Activated T-helper 17 cell treated with anti-CD3 and anti-CD28 coated beads, Interleukin-2, amount 50 U/mL, for 72 hours (primary cell): ENCODE measurements around the gene PMM1. TPM values are rescaled to one million over a fixed set of nuclear protein-coding genes. Genes with fewer than 3 reads are reported as not detected.

Source experiments
- ATAC-seq: fragments of 150-1000 bp; cut with Tn5 transposase; replicated peaks from 2 replicates; pipeline ENCODE4 v1.10.0; 2021; ENCODE audit warnings: mild to moderate bottlenecking, moderate library complexity
- H3K27ac Mint-ChIP-seq: one replicate; pipeline ENCODE4 v1.8.0; 2022; ENCODE audit warnings: mixed read lengths
- H3K27me3 Mint-ChIP-seq: one replicate; pipeline ENCODE4 v1.8.0; 2022; ENCODE audit warnings: mixed read lengths
- H3K36me3 Mint-ChIP-seq: one replicate; pipeline ENCODE4 v1.8.0; 2022; ENCODE audit warnings: low read depth, mild to moderate bottlenecking, mixed read lengths
- H3K4me1 Mint-ChIP-seq: one replicate; pipeline ENCODE4 v1.8.0; 2022; ENCODE audit warnings: mixed read lengths
- H3K4me3 Mint-ChIP-seq: one replicate; pipeline ENCODE4 v1.8.0; 2022; ENCODE audit warnings: mild to moderate bottlenecking, mixed read lengths
- H3K9me3 Mint-ChIP-seq: one replicate; pipeline ENCODE4 v1.8.0; 2022; ENCODE audit warnings: mixed read lengths
- total RNA-seq, 2 donors: library from RNA; stranded (reverse); gene quantifications; one replicate each; pipeline ENCODE4 v1.2.3, GENCODE V29; 2022

PMM1 gene
- total RNA-seq, 2 donors from 2014 or later, result 41.0 to 54.7 TPM

DNA sequence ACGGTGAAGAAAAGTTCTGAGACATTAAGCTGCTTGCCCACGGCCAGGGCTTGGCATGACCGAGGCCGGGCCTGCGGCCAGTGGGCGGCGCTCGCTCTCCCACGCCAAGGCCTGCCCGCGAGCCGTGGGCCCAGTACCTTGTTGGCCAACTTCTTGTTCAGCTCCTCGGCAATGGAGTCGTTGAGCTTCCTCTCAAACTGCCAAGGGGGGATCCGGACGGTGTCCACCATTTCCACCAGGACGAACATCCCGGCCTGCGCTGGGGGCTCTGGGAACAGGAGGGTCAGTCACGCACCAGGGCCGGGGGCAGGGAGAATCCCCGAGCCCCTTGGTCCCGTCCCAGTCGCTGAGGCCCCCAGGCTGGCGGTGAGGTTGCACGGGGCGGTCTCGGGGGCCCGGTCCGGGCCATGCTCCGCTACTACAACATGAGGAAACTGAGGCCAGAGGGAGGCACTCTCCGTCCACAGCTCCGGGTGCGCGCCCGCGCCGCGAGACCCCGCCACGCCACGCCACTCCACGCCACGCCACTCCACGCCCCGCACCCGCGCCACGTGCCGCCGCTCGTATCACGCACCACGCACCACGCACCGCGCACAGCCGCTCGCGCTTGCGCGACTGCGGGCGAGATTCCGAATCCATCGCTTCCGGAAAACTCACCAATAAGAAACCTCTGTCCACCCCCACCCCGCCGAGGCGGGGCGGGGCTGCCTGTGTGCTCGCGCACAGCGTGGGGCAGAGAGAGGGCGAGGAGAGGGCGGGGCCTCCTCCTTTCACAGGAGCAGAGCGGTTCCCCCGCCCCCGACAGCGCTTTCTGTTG is 45.6 kb downstream of the PMM1 start, which contains the start of gene POLR3H:
TSS of gene POLR3H (minus strand) at position 617 of the 817 bp plus-strand sequence. CDS start at position 248, 369 bp downstream.
- Mint-ChIP-seq H3K4me3 (peak within 1 kb of the TSS; percentile 98), H3K27ac (peak within 1 kb of the TSS; percentile 82), H3K9me3 (no peaks in the 10 kb centered on the region), H3K27me3 (no peaks in the 10 kb centered on the region), H3K36me3 (peaks cover 35% of the 10 kb centered on the region), H3K4me1 (peaks cover 29% of the 10 kb centered on the region)
- peak; percentile 99 for ATAC-seq

DNA sequence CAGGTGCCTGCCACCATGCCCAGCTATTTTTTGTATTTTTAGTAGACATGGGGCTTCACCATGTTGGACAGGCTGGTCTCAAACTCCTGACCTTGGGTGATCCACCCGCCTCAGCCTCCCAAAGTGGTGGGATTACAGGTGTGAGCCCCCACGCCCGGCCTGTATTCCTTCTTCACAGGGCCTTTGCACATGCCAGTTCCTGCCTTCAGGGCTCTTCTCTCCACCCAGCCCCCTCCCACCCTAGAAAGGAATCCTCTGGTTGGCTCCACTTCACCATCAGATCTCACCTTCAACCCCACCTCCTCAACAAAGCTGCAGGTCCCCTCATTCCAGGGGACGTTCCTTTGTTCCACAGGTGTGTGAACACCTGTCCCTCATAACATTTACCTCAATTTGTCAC is 47.4 kb downstream of the PMM1 start:
- peak overlapping the region; percentile 98 for H3K4me3 Mint-ChIP-seq
- peak overlapping the region; percentile 82 for H3K27ac Mint-ChIP-seq
- H3K4me1 Mint-ChIP-seq, result peaks cover 29% of the 10 kb centered on the region
- H3K9me3 Mint-ChIP-seq, result no peaks in the 10 kb centered on the region
- ATAC-seq, result no peak
- H3K36me3 Mint-ChIP-seq, result peaks cover 50% of the 10 kb centered on the region
- no peaks in the 10 kb centered on the region for H3K27me3 Mint-ChIP-seq

DNA sequence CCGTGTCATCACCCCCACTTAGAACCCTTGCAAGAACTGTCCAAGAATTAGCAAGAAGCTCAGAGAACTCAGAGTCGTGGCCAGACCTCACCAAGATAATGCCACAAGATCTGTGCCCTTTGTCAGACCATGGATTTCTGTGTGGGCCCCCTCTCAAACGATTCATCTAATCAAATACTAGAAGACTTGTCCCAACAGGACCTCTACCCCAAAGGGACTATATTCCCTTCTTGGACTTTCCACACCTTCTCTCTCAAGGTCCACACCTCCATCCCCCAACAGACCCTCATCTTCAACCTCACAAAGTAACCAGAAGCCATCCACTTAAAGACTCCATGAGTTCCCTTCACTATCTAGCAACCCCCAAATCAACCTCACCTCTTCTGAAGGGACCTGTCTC is 48.2 kb downstream of the PMM1 start:
- H3K27ac Mint-ChIP-seq, result peak overlapping the region; percentile 82
- H3K36me3 Mint-ChIP-seq, result peaks cover 54% of the 10 kb centered on the region
- peaks cover 29% of the 10 kb centered on the region for H3K4me1 Mint-ChIP-seq
- ATAC-seq, result no peak
- H3K9me3 Mint-ChIP-seq, result no peaks in the 10 kb centered on the region
- H3K4me3 Mint-ChIP-seq, result peak overlapping the region; percentile 98
- no peaks in the 10 kb centered on the region for H3K27me3 Mint-ChIP-seq

DNA sequence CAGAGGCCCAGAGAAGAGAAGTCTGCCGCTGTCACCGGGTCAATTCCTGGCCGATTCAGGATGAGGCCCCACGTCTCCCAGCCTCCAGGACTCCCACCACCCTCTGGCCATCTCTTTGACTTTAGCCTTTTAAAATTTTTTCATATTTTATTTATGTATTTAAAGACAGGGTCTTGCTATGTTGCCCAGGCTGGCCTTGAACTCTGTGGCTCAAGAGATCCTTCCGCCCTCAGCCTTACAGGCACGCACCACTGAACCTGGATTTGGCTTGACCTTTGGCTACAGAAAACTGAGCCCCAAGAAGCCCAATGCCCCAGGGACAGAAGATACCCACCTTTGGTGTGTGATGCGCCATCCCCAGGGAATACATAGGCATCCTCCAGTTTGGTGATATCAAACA is 49.3 kb downstream of the PMM1 start:
- H3K9me3 Mint-ChIP-seq, result no peaks in the 10 kb centered on the region
- no peak overlapping the region for H3K4me3 Mint-ChIP-seq
- peaks cover 56% of the 10 kb centered on the region for H3K36me3 Mint-ChIP-seq
- peak overlapping the region; percentile 82 for H3K27ac Mint-ChIP-seq
- ATAC-seq, result no peak
- H3K27me3 Mint-ChIP-seq, result no peaks in the 10 kb centered on the region
- peaks cover 29% of the 10 kb centered on the region for H3K4me1 Mint-ChIP-seq

DNA sequence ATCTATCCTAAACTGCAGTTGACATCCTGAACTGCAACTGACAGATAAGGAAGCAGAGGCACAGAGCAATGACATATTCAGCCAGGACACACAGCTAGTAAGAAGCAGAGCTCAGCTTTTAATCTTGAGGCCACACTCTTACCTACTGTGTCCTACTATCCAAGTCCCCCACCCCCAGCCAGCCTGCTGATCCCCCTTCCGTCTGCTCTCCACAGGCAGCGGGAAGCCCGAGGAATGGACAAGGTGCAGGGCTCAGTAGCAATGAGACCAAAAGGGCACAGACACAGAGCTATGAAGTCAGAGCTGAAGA is 49.7 kb downstream of the PMM1 start:
- Mint-ChIP-seq H3K4me3 (no peak overlapping the region), H3K36me3 (peaks cover 60% of the 10 kb centered on the region), H3K27ac (peak overlapping the region; percentile 82), H3K4me1 (peaks cover 25% of the 10 kb centered on the region), H3K9me3 (no peaks in the 10 kb centered on the region), H3K27me3 (no peaks in the 10 kb centered on the region)
- no peak for ATAC-seq

DNA sequence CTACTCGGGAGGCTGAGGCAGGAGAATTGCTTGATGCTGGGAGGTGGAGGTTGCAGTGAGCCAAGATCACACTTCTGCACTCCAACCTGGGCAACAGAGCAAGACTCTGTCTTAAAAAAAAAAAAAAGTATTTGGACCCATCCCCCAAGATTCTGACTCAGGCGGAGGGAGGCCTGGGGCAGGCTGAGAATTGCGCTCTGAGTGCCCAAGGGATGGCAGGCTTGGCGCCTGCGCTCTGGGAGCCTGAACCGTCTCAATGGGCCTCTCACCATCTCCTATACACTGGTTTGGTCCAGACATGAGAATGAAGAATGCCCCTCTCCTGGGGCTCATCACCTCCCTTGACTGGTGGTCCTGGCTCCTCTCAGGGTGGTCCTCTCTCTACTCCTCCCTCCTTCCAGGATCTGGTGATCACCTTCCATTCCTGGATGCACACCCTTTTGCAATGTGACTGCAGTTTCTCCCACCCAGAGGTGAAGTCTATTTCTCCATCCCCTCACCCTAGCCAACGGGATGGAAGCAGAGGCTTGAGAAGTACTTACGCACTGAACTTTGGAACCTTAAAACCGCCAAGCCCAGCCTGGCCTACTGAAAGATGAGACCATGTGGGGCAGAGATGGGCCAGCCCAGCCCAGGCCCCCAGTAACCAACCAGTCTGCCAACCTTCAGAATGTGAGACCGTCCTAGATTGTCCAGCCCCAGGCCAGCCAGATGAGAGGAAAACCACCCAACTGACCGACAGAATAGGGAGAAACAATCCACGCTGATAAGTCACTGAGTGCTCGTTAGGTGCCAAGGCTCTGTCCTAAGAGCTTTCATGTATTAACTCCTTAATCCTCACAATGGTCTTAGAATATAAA is 50.3 kb downstream of the PMM1 start:
- H3K4me1 Mint-ChIP-seq, result peaks cover 19% of the 10 kb centered on the region
- H3K9me3 Mint-ChIP-seq, result no peaks in the 10 kb centered on the region
- no peaks in the 10 kb centered on the region for H3K27me3 Mint-ChIP-seq
- H3K27ac Mint-ChIP-seq, result peak overlapping the region; percentile 82
- no peak overlapping the region for H3K4me3 Mint-ChIP-seq
- no peak for ATAC-seq
- peaks cover 61% of the 10 kb centered on the region for H3K36me3 Mint-ChIP-seq

DNA sequence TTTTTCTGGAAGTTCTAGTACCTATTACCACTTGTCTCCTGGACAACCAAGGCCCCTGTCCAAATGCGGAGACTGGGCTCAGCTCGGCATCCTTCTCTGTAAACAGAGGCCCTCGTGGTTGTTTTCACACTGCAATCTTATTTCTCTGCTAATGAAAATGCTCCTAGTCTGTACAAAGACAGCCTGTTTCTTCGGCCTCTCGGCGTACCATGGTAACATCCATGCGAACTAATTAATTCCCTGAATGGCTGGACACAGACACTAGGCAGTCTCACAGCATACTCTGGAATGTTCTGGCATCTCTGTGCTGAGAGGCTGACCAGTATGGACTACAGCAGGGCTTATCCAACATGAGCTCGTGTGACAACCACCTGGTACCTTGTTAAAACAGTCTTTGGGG is 51.1 kb downstream of the PMM1 start:
- peaks cover 18% of the 10 kb centered on the region for H3K4me1 Mint-ChIP-seq
- H3K27me3 Mint-ChIP-seq, result no peaks in the 10 kb centered on the region
- H3K27ac Mint-ChIP-seq, result no peak overlapping the region
- H3K9me3 Mint-ChIP-seq, result no peaks in the 10 kb centered on the region
- ATAC-seq, result no peak
- H3K36me3 Mint-ChIP-seq, result peaks cover 61% of the 10 kb centered on the region
- no peak overlapping the region for H3K4me3 Mint-ChIP-seq

GRCh38 chr22:41537203-41537602 is 52.4 kb downstream of the PMM1 start:
- ATAC-seq, result no peak
- Mint-ChIP-seq H3K4me1 (peaks cover 9% of the 10 kb centered on the region), H3K27ac (no peak overlapping the region), H3K4me3 (no peak overlapping the region), H3K36me3 (peaks cover 63% of the 10 kb centered on the region), H3K9me3 (no peaks in the 10 kb centered on the region), H3K27me3 (no peaks in the 10 kb centered on the region)

- Mint-ChIP-seq H3K9me3 (no peaks in the 10 kb centered on the region), H3K36me3 (peaks cover 70% of the 10 kb centered on the region), H3K4me3 (no peak overlapping the region), H3K27me3 (no peaks in the 10 kb centered on the region), H3K4me1 (no peaks in the 10 kb centered on the region), H3K27ac (no peak overlapping the region)
- ATAC-seq, result no peak
Measured at GRCh38 chr22:41535244-41535643, 54.4 kb downstream of the PMM1 start.

- H3K4me3 Mint-ChIP-seq, result no peak overlapping the region
- H3K27me3 Mint-ChIP-seq, result no peaks in the 10 kb centered on the region
- no peaks in the 10 kb centered on the region for H3K9me3 Mint-ChIP-seq
- H3K27ac Mint-ChIP-seq, result no peak overlapping the region
- peaks cover 71% of the 10 kb centered on the region for H3K36me3 Mint-ChIP-seq
- no peaks in the 10 kb centered on the region for H3K4me1 Mint-ChIP-seq
- no peak for ATAC-seq
Measured at GRCh38 chr22:41534219-41534618, 55.4 kb downstream of the PMM1 start.

DNA sequence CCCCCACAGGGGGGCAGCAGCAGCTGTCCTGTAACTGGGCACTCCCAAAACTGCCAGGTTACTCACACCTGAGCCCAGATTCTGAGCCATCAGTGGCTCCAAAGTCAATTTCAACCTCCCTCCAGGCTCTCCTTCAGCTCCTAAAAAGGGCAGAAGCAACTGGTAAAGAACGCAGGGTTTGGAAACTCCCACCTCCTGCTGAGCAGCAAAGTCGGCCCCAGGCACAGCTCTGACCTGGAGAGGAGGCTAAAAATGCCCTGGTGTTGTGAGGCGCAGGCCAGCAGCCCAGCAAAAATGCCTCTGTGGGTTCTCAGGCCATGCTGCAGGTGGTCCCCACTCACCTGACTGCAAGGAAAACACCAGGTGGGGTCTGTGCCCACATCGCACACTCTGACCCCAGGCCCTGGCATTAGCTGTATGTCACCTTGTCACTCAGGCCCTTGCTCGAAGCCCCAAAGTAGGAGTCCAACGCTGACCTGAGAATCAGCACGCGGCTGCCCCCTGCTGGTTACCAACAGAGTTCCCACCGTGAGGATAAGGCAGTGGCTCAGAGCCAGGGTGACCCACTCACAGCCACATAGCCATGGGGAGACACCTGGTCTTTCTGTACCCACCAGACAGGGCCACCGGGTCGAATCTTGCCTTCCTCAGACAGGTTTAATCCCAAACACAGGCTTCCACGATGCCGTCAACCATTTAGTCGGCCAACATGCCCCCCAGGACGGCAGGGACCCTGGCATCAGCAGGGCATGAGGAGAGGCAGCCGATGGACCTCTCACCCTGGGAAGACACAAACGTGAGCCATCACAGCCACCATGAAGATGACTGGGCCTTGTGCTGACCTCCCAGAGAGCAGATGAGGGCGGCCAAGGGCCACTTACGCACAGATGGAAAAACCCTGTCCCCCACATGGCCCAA is 56.5 kb downstream of the PMM1 start:
- ATAC-seq, result peak; percentile 88
- no peak overlapping the region for H3K4me3 Mint-ChIP-seq
- H3K9me3 Mint-ChIP-seq, result no peaks in the 10 kb centered on the region
- H3K27ac Mint-ChIP-seq, result no peak overlapping the region
- H3K27me3 Mint-ChIP-seq, result no peaks in the 10 kb centered on the region
- no peaks in the 10 kb centered on the region for H3K4me1 Mint-ChIP-seq
- peaks cover 72% of the 10 kb centered on the region for H3K36me3 Mint-ChIP-seq

DNA sequence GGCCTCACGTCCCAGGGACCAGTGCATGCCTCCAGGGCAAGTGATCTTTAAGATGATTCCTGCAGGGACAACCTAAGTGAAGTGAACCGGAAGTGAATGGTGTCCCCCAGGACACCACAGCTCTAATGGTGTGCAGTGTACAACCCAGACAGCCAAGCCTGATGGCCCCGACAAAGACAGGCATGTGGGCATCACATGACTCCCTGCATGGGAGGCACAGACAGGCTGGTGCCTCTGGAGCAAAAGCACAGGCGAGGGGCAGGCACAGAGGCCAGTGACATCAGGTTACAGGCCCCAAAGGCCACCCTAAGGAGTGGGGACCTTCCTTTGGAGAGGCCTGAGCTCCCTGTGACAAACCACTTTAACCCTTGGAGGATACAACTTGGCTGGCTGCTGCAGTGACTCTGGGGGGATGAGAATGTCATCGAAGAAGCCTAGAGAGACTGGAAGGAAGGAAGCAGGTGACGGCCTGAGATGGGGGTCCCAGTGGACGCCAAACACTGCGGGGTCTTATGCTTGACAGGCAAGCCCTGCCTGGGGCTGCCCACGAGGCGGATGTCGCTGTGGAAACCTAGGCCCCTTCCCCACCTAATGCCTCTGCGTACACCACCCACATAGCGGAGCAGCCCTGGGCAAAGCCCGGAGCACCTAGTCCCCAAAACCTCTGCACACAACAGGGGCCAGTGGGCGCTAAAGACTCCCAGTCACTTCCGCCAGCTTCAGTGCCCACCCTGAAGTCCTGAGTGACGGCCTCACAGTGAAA is 57.7 kb downstream of the PMM1 start:
- no peak for ATAC-seq
- no peak overlapping the region for H3K4me3 Mint-ChIP-seq
- peaks cover 72% of the 10 kb centered on the region for H3K36me3 Mint-ChIP-seq
- H3K27me3 Mint-ChIP-seq, result no peaks in the 10 kb centered on the region
- no peaks in the 10 kb centered on the region for H3K4me1 Mint-ChIP-seq
- H3K9me3 Mint-ChIP-seq, result no peaks in the 10 kb centered on the region
- no peak overlapping the region for H3K27ac Mint-ChIP-seq

GRCh38 chr22:41530890-41531714 is 58.5 kb downstream of the PMM1 start:
- Mint-ChIP-seq H3K9me3 (no peaks in the 10 kb centered on the region), H3K27me3 (no peaks in the 10 kb centered on the region), H3K4me3 (no peak overlapping the region), H3K4me1 (no peaks in the 10 kb centered on the region), H3K27ac (no peak overlapping the region), H3K36me3 (peaks cover 78% of the 10 kb centered on the region)
- ATAC-seq, result no peak
